Stimulated activated naive CD8-positive, alpha-beta T cell treated with anti-CD3 and anti-CD28 coated beads, Interleukin-15, amount 100 ng/mL, for 72 hours (primary cell): ENCODE measurements around the gene ZNF425.
"Not testable (repeated sequence)": the region's sequence is repeated elsewhere in the genome, so short reads cannot be mapped to it uniquely, and the experiment has no call there.

Experiments used
- ATAC-seq: fragments of 150-1000 bp; cut with Tn5 transposase; 2 replicates; pipeline ENCODE4 v1.10.0; 2021; ENCODE audit warnings: mild to moderate bottlenecking, moderate library complexity
- DNase-seq, 2 donors: peaks; one replicate each; pipeline ENCODE4 v3.0.0; 2021 to 2022
- H3K27ac Mint-ChIP-seq, 2 donors: one replicate each; pipeline ENCODE4 v1.8.0; 2022; ENCODE audit warnings: mild to moderate bottlenecking in 2 of 2, mixed read lengths in 2 of 2, moderate library complexity in 2 of 2
- H3K27me3 Mint-ChIP-seq: one replicate; pipeline ENCODE4 v1.8.0; 2022; ENCODE audit warnings: mixed read lengths
- H3K4me1 Mint-ChIP-seq: one replicate; pipeline ENCODE4 v1.8.0; 2022; ENCODE audit warnings: mild to moderate bottlenecking, mixed read lengths
- H3K4me3 Mint-ChIP-seq, 2 donors: one replicate each; pipeline ENCODE4 v1.8.0; 2022; ENCODE audit warnings: mild to moderate bottlenecking in 2 of 2, mixed read lengths in 2 of 2, moderate library complexity in 1 of 2
- H3K9me3 Mint-ChIP-seq, 2 donors: one replicate each; pipeline ENCODE4 v1.8.0; 2022; ENCODE audit warnings: mixed read lengths in 2 of 2

Gene ZNF425

GRCh38 chr7:149145031-149145845 is 19.1 kb upstream of the ZNF425 start:
- Mint-ChIP-seq H3K9me3 (no peaks in the 10 kb centered on the region), H3K4me1 (peaks cover 22% of the 10 kb centered on the region), H3K27me3 (no peaks in the 10 kb centered on the region), H3K27ac (no peak overlapping the region), H3K4me3 (peak overlapping the region; percentile 83 to 95)
- DNase-seq (no peak), ATAC-seq (no peak)

GRCh38 chr7:149144436-149144922 is 18.4 kb upstream of the ZNF425 start:
- H3K4me3 Mint-ChIP-seq, H3K27ac Mint-ChIP-seq, ATAC-seq, H3K27me3 Mint-ChIP-seq, DNase-seq, H3K9me3 Mint-ChIP-seq: not testable (repeated sequence)
- peaks cover 22% of the 10 kb centered on the region for H3K4me1 Mint-ChIP-seq

DNA sequence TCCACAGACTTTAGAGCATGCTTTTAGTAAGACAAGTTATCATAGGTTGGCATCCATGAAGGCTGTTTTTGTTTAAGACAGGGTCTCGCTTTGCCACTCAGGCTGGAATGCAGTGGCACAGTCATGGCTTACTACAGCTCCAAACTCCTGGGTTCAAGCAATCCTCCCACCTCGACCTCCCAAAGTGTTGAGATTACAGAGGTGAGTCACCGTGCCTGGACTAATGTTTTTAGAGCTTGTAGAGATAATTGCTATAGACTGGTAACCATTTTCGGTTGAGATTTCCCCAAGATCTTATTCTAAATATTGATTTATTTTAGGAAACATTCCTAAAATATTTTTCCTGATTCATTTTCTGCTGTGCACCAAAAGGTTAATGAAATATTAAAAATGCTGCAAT is 15.8 kb upstream of the ZNF425 start:
- Mint-ChIP-seq H3K27me3 (no peaks in the 10 kb centered on the region), H3K27ac (peak overlapping the region in 1 of 2 donors; percentile 12), H3K4me1 (peaks cover 13% of the 10 kb centered on the region), H3K9me3 (no peaks in the 10 kb centered on the region), H3K4me3 (no peak overlapping the region)
- no peak for DNase-seq
- ATAC-seq, result no peak

- H3K4me3 Mint-ChIP-seq, result no peak overlapping the region
- peaks cover 8% of the 10 kb centered on the region for H3K4me1 Mint-ChIP-seq
- H3K27me3 Mint-ChIP-seq, result no peaks in the 10 kb centered on the region
- no peaks in the 10 kb centered on the region for H3K9me3 Mint-ChIP-seq
- ATAC-seq, result no peak
- no peak overlapping the region for H3K27ac Mint-ChIP-seq
- no peak for DNase-seq
Observed at GRCh38 chr7:149140831-149141230, 14.7 kb upstream of the ZNF425 start.

GRCh38 chr7:149136118-149136517 is 10.0 kb upstream of the ZNF425 start:
- Mint-ChIP-seq H3K27me3 (no peaks in the 10 kb centered on the region), H3K9me3 (peaks cover 0 to 4% of the 10 kb centered on the region in 2 donors), H3K4me3 (no peak overlapping the region), H3K4me1 (no peaks in the 10 kb centered on the region), H3K27ac (no peak overlapping the region)
- DNase-seq (no peak), ATAC-seq (no peak)

DNA sequence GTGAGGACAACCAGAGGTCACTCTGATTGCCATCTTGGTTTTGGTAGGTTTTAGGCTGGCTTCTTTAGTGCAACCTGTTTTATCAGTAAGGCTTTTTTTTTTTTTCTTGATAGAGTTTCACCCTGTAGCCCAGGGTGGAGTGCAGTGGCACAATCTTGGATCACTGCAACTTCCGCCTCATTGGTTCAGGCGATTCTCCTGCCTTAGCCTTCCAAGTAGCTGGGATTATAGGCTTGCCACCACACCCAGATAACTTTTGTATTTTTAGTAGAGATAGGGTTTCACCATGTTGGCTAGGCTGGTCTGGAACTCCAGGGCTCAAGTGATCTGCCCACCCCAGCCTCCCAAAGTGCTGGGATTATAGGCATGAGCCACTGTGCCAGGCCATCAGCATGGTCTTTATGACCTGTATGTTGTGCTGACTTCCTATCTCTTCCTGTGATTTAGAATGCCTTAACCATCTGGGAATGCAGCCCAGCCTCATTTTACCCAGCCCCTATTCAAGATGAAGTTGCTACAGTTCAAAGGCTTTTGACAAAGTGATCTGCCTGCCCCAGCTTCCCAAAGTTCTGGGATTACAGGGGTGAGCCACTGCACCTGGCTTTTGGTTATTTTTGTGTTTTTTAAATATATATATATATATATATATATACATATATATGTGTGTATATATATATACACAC is 7.0 kb upstream of the ZNF425 start:
- no peaks in the 10 kb centered on the region for H3K27me3 Mint-ChIP-seq
- H3K4me3 Mint-ChIP-seq, result no peak overlapping the region
- no peak for DNase-seq
- peak overlapping the region in 1 of 2 donors; percentile 63 for H3K27ac Mint-ChIP-seq
- peaks cover 6 to 13% of the 10 kb centered on the region in 2 donors for H3K9me3 Mint-ChIP-seq
- ATAC-seq, result no peak
- peaks cover 3% of the 10 kb centered on the region for H3K4me1 Mint-ChIP-seq

DNA sequence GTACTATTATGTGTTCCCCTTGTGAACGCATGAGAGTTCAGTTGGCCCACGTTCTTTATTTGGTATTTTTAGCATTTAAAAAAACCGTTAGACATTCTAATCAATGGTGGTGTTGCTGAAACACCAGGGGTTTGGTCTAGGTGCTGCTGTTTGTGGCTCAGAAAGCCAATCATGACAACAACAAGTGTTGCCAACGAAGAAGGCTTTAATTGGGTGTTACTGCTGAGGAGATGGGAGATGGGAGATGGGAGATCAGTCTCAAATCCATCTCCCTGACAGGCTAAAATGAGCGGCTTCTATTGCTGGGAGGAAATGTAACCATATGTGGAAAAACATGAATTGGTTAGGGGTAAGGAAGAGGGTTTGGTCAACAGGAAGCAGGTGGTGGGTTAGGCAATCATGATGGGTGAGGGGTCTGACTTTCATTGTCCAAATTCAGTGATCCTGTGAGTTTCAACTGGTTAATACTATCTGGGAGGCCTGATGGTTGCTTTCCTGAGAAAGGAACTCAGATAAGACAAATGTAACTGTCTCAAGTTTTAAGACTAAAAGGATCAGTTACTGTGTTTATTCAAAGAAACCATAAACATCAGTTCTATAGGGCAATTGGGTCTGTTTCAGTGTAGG is 4.6 kb upstream of the ZNF425 start:
- Mint-ChIP-seq H3K9me3 (peaks cover 6 to 13% of the 10 kb centered on the region in 2 donors), H3K27ac (no peak overlapping the region), H3K27me3 (no peaks in the 10 kb centered on the region), H3K4me1 (peaks cover 10% of the 10 kb centered on the region), H3K4me3 (no peak overlapping the region)
- ATAC-seq (no peak), DNase-seq (no peak)

- peaks cover 6 to 13% of the 10 kb centered on the region in 2 donors for H3K9me3 Mint-ChIP-seq
- H3K4me1 Mint-ChIP-seq, result peaks cover 27% of the 10 kb centered on the region
- peak overlapping the region; percentile 92 to 97 for H3K4me3 Mint-ChIP-seq
- DNase-seq, result peak; percentile 79 to 82
- H3K27ac Mint-ChIP-seq, result peak overlapping the region; percentile 98 to 99
- no peaks in the 10 kb centered on the region for H3K27me3 Mint-ChIP-seq
- peak; percentile 83 for ATAC-seq
Observed at GRCh38 chr7:149126662-149127266, 640 bp upstream of the ZNF425 start.

DNA sequence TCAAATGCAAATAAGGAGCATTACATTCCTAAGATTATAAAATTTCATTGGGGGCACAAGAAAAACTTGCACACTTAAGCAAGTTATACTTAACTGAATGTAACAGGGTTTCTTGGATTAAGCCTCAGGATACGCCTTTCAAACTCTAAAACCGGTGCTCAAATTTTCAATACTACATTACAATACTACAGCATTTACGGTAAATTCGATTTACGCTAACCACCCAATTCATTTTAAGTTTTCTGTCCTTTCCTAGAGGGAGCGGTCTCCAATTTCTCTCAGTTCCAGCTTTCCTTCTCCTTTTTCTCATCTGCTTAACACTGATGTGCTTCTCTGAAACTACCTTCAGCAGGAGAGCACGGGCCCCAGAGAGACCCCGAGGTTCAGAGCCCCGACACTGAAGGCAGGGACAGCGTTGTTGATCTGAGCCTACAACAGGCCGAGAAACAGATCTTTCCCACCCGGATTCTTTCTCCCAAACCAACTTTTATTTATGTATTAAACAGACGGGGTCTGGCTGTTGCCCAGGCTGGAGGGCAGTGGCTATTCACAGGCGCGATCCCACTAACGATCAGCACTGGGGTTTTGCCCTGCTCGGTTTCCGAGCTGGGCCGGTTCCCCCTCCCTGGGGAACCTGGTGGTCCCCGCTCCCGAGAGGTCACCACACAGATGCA is 798 bp downstream of the ZNF425 start:
- DNase-seq, result peak in 1 of 2 donors; percentile 11
- Mint-ChIP-seq H3K27me3 (no peaks in the 10 kb centered on the region), H3K27ac (peak overlapping the region; percentile 98 to 99), H3K9me3 (peaks cover under 1% of the 10 kb centered on the region in 2 donors), H3K4me3 (peak overlapping the region; percentile 92 to 97), H3K4me1 (peaks cover 27% of the 10 kb centered on the region)
- ATAC-seq, result no peak

DNA sequence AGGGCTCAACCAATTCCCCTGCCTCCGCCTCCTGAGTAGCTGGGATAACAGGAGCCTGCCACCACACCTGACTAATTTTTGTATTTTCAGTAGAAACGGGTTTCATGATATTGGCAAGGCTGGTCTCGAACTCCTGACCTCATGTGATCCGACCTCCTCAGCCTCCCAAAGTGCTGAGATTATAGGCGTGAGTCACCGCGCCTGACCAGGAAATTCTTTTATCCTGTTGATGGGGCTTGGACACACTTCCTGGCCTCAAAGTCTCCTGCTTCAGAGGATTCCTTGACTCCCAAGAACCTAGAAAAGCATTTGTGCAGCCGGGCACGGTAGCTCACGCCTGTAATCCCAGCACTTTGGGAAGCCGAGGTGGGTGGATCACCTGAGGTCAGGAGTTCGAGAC is 16.2 kb downstream of the ZNF425 start:
- H3K9me3 Mint-ChIP-seq, result no peaks in the 10 kb centered on the region
- no peak for ATAC-seq

GRCh38 chr7:149104749-149105148 is 21.4 kb downstream of the ZNF425 start:
- ATAC-seq (no peak), DNase-seq (no peak)
- Mint-ChIP-seq H3K4me1 (no peaks in the 10 kb centered on the region), H3K27ac (no peak overlapping the region), H3K4me3 (no peak overlapping the region), H3K9me3 (no peaks in the 10 kb centered on the region), H3K27me3 (no peaks in the 10 kb centered on the region)

More for the DNA sequence above, 16.2 kb downstream of the ZNF425 start:
- Mint-ChIP-seq H3K27ac (no peak overlapping the region), H3K4me3 (no peak overlapping the region), H3K27me3 (no peaks in the 10 kb centered on the region), H3K4me1 (no peaks in the 10 kb centered on the region)
- no peak for DNase-seq

- ATAC-seq (no peak), DNase-seq (no peak)
- no peak overlapping the region for H3K27ac Mint-ChIP-seq
- H3K9me3 Mint-ChIP-seq, result no peaks in the 10 kb centered on the region
- H3K4me1 Mint-ChIP-seq, result no peaks in the 10 kb centered on the region
- no peaks in the 10 kb centered on the region for H3K27me3 Mint-ChIP-seq
- H3K4me3 Mint-ChIP-seq, result no peak overlapping the region
Observed at GRCh38 chr7:149104214-149104613, 21.9 kb downstream of the ZNF425 start.

DNA sequence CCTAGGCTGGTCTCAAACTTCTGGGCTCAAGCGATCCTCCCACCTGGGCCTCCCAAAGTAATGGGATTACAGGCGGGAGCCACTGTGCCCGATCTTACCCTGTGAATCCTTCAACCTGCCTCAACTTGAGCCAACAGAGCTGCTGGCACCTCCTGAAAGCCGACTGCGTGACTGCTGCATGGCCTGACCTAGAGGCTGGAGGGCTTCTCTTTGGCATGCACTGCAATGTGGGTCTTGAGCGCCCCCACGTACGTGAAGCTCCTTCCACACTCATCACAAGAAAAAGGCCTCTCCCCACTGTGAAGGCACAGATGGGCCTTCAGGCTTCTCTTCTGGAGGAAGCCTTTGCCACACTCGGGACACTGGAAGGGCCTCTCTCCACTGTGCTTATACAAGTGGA is 22.7 kb downstream of the ZNF425 start:
- Mint-ChIP-seq H3K9me3 (no peaks in the 10 kb centered on the region), H3K27ac (no peak overlapping the region), H3K27me3 (no peaks in the 10 kb centered on the region), H3K4me1 (no peaks in the 10 kb centered on the region), H3K4me3 (no peak overlapping the region)
- no peak for DNase-seq
- no peak for ATAC-seq

DNA sequence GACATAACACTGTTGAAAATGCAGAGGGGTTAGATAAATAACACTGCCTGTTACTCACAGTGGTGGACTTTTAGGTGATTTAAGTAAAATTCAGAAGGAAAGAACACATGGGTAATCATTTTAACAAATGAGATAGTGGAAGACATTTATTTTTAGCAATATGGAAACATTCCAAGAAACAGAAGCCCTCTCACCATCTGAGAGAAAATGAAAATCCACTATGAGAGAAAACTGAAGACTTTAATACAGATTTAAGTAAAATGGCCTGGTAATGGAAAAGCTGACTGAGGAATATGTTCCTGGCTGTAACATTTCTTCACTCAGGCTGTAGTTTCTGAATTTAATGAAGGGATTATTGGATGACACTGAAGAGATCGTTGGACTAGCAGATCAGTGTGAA is 23.5 kb downstream of the ZNF425 start:
- Mint-ChIP-seq H3K4me3 (no peak overlapping the region), H3K27me3 (no peaks in the 10 kb centered on the region), H3K4me1 (no peaks in the 10 kb centered on the region), H3K27ac (no peak overlapping the region), H3K9me3 (no peaks in the 10 kb centered on the region)
- no peak for ATAC-seq
- DNase-seq, result no peak

DNA sequence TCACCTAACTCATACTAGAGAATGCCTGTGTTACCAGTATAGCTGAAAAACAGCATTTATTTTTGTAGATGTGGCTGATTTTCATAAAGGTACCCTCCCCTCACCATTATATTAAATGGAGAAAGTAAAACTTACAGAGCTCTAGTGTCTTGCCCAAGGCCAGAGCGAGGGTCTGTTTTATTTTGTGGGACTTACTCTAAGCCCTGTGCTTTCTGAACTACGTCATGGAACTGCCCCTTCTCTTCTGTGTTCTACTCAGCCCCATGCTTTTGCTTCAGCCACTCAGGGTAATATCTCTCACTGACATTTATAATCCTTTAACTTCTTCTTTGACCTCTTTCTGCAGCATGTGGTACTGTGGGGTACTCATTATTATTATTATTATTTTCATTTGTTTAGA is 25.3 kb downstream of the ZNF425 start:
- no peaks in the 10 kb centered on the region for H3K27me3 Mint-ChIP-seq
- H3K4me1 Mint-ChIP-seq, result no peaks in the 10 kb centered on the region
- no peak for DNase-seq
- no peak overlapping the region for H3K4me3 Mint-ChIP-seq
- H3K27ac Mint-ChIP-seq, result no peak overlapping the region
- H3K9me3 Mint-ChIP-seq, result no peaks in the 10 kb centered on the region
- no peak for ATAC-seq
